ENCODE results near the gene C1QTNF9.
"Not testable (repeated sequence)": the region's sequence is repeated elsewhere in the genome, so short reads cannot be mapped to it uniquely, and the experiment has no call there.

DNA sequence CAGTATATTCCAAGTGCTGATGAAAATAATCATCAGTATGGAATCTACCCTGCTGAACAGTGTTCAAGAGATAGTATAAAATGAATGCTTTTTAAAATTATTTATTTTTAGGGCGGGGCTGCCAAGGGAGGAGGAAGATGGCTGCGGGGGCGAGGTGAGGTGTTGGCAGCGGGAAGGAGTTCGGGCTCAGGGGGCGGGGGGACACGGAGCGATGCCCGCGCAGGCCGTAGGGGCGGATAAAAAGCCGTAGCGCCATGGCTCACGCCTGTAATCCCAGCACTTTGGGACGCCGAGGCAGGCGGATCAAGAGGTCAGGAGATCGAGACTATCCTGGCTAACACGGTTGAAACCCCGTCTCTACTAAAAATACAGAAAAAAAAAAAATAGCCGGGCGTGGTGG lies 18.2 kb downstream of the C1QTNF9 start:
- TF ChIP-seq, protein P1, sequence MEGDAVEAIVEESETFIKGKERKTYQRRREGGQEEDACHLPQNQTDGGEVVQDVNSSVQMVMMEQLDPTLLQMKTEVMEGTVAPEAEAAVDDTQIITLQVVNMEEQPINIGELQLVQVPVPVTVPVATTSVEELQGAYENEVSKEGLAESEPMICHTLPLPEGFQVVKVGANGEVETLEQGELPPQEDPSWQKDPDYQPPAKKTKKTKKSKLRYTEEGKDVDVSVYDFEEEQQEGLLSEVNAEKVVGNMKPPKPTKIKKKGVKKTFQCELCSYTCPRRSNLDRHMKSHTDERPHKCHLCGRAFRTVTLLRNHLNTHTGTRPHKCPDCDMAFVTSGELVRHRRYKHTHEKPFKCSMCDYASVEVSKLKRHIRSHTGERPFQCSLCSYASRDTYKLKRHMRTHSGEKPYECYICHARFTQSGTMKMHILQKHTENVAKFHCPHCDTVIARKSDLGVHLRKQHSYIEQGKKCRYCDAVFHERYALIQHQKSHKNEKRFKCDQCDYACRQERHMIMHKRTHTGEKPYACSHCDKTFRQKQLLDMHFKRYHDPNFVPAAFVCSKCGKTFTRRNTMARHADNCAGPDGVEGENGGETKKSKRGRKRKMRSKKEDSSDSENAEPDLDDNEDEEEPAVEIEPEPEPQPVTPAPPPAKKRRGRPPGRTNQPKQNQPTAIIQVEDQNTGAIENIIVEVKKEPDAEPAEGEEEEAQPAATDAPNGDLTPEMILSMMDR (IDR thresholded peaks at IDR 0.05), result not testable (repeated sequence)
- not testable (repeated sequence) for TF ChIP-seq EZH2, EZH2phosphoT487 (IDR thresholded peaks at IDR 0.05)
